Measurements from ENCODE around the gene ANXA9.

The ANXA9 gene

GRCh38 chr1:150981805-150982712 is at the start of gene ANXA9:
ANXA9 (plus strand) TSS chr1:150982292; CDS start chr1:150983106, 814 bp downstream.
- peak in 2 of 3 donors; percentile 37 to 65 for DNase-seq

DNA sequence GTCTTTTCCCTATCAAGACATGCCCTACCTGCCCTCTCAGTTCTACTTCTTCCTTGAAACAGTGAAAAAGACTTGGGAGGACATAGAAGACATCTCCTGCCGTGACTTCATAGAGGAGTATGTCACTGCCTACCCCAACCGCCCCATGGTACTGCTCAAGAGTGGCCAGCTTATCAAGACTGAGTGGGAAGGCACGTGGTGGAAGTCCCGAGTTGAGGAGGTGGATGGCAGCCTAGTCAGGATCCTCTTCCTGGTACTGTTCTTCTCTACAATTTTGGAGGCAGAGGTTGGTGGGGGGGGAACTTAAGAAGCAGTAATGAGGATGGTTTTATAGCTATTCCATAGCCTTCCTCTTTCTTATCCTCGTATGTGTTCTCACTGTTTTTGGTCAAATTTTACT is 37.2 kb upstream of the ANXA9 start:
- DNase-seq, result peak in 1 of 3 donors; percentile 16

DNA sequence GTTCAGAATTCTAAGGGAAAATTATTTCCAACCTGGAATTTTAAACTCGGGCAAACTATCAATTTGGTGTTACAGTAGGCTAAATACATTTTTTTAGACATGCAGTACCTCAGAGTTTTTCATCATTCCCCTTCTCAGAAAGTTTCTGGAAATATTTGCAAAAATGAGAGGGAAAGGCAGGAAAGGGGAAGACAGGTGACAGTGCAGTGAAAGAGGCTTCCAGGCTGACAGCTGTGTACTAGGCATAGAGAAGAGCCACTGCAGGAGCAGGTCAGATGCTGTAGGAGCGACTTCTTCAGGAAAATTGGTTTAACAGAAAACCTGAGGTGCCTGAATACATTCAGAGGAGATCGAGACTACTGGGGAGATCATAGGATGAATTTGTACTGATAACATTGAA is 27.4 kb upstream of the ANXA9 start:
- no peak for DNase-seq

DNA sequence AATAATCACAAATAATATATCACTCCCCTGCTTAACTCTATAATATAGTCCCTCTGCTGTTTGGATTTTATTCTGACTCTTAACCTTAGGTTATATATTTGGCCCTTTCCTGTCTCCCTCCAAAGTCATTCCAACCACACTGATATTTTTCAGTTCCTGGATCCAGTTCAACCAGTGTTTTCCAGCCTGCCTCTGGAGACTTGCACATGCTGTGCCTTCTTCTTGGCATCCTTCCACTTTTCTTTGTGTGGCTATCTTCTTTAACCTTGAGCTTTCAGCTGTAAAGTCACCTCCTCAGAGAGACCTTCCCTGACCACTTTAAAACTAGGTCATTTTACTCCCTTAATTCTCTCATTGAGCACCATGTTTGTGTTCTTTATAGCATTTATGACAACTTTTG is 26.8 kb upstream of the ANXA9 start:
- no peak for DNase-seq

DNA sequence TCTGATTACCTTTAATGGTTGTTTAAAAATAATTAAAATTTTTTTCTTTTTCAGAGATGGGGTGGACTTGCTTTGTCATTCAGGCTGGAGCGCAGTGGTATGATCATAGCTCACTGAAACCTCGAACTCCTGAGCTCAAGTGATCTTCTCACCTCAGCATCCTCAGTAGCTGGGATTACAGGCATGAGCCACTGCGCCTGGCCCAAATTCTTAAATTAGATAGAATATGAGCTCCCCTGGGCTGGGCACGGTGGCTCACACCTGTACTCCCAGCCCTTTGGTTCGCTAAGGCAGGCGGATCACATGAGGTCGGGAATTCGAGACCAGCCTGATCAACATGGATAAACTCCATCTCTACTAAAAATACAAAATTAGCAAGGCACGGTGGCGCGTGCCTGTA is 24.4 kb upstream of the ANXA9 start:
- DNase-seq, result no peak

DNA sequence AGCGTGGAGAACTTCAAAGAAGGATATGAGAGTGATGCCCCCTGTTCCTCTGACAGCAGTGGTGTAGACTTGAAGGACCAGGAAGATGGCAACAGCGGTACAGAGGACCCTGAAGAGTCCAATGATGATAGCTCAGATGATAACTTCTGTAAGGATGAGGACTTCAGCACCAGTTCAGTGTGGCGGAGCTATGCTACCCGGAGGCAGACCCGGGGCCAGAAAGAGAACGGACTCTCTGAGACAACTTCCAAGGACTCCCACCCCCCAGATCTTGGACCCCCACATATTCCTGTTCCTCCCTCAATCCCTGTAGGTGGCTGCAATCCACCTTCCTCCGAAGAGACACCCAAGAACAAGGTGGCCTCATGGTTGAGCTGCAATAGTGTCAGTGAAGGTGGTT is 21.4 kb upstream of the ANXA9 start:
- DNase-seq, result no peak

DNA sequence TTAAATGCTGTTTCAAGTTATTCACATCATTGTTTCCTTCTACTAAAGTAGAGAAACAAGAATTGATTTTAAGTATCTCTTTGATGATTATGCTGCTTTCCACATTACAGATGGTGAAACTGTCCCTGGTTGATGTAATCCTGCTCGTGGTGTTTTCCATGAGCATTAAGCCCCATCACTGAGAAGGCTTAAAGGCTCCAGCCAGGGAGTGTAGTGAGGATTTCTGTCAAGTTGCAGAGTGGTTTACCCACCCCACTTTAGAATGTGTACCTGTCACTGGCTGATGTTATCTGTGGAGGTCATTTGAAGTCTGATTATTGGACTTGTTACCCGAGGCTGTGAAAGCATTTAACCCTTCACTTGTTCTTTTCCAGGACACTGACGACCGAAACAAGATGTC is 20.3 kb upstream of the ANXA9 start:
- DNase-seq, result peak in 1 of 3 donors; percentile 4

DNA sequence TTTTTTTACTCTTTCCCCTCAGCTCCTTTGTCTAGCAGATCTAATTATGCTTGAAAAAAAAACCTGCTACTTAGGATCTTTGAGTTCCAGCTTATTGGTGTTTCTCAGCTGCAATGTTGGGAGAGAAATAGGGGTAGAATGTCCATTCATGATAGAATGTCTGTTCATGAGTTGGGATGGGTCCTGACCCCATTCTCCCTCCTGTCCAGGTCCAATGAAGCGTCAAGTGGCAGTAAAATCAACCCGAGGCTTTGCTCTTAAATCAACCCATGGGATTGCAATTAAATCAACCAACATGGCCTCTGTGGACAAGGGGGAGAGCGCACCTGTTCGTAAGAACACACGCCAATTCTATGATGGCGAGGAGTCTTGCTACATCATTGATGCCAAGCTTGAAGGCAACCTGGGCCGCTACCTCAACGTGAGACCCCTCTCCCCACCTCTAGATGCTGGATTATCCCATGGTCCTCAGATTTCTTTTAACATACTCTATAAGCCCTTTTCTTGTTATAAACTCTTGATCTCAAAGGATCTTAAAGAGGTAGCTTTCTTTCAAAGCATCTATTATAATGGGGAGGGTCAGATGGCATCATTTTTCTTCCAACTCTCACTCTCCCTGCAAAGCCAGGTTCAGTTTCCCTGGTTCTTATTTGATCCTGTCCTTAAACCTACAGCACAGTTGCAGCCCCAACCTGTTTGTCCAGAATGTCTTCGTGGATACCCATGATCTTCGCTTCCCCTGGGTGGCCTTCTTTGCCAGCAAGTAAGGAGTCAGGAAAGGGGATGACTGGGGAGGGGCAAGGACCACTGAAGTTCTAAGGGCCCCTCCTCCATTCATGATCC is 18.6 kb upstream of the ANXA9 start:
- no peak for DNase-seq

GRCh38 chr1:150964164-150964489 is 18.0 kb upstream of the ANXA9 start:
- no peak for DNase-seq

DNA sequence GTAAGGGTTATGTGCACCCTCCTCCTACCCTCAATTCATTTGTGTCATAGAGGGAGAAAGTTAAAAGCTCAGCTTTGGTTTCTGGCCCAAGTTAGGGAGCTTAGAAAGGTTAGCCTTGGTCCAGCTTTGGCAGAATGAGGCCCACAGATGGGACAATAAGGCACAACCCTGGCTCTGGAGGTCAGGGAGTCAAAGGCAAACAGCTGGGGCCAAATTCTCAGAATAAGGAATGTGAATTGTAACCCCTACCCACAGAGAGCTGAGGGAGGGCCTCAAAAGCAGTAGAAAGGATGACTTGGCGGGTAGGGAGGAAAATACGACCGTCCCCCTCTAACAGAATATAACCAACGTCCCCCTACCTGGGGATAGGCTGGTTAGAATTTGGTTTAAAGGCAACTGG is 16.5 kb upstream of the ANXA9 start:
- DNase-seq, result no peak

GRCh38 chr1:150966011-150966410 is 16.1 kb upstream of the ANXA9 start:
- no peak for DNase-seq

GRCh38 chr1:150967936-150968335 is 14.2 kb upstream of the ANXA9 start:
- DNase-seq, result no peak

DNA sequence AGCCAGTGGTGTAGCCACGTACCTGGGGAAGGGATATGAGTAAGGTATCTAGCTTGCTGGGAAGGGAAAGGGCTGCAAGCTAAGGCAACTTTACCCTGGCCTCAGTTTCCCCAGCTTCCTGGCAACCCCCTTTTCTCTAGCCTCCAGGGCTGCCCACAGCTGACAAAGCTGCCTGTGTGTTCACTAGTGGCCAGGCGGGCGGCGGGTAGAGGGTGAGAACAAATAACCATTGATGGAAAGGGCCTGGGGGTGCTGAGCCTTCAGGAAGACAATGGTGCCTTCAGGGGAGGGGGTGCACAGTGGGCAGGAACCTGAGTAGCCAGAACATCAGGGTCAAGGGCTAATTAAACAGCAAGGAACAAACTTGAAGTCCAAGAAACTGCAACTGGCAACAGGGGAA is 13.6 kb upstream of the ANXA9 start:
- no peak for DNase-seq

DNA sequence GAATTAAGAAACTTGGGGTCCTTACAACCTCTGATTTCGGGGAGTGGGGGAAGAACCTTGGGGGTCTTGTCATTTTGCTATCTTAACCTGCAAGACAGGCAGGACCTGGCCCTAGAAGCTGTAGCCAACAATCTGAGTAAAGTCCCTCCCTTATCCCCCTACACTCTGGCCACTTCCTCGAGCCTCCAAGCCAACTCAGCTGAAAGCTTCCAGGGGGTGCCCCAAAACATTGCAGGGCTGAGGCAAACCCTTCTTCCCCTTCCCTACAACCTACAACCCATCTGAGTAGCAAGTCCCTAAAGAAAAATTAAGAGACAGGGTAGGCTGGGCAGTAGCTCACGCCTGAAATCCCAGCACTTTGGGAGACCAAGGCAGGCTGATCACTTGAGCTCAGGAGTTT is 12.5 kb upstream of the ANXA9 start:
- peak; percentile 57 to 71 (median 63) for DNase-seq

- DNase-seq, result peak; percentile 59 to 77 (median 65)
Observed at GRCh38 chr1:150970808-150971582, 11.1 kb upstream of the ANXA9 start.

DNA sequence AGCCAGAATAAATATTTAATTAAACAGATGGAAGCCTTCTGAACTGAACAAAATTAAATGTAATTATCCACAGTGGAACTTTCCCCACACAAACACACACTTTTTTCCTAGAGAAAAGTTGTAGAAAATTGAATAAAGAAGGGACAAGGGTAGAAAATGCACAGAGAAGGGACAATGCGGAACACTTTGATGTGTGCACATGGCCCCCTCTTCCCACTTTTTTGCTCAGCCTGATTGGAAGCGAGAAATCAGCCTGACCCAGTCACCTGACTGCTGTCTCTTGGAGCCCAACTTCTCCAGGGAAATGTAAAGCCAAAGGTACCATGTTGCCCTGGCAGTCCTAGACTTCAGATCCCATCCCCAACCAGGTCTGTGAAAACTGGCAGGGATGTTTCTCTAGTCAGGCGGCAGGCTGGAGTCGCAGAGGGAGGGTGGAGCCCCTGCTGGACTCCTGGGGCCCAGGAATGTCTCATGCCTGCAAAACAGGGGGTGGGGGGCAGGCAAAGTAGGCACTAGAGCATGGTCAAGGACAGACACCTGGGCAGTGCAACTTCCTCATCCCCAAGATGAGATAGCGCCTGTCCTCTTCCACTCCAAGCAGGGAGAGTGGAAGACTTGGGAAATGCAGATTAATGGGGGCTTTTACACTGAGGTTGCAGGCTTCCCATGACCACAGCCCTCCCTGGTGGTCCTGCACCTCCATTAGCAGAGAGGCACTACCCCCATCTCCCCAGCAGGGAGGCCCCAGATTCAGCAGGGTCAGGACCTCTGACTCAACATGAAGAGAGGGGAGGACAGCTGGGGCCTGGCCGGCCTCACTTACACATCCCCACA is 10.3 kb upstream of the ANXA9 start:
- peak in 1 of 3 donors; percentile 39 for DNase-seq

- no peak for DNase-seq
Observed at GRCh38 chr1:150972417-150972940, 9.6 kb upstream of the ANXA9 start.

- peak in 1 of 3 donors; percentile 30 for DNase-seq
Observed at GRCh38 chr1:150973258-150973835, 8.7 kb upstream of the ANXA9 start.

GRCh38 chr1:150973836-150974579 is 8.1 kb upstream of the ANXA9 start:
- peak; percentile 42 to 66 (median 43) for DNase-seq

DNA sequence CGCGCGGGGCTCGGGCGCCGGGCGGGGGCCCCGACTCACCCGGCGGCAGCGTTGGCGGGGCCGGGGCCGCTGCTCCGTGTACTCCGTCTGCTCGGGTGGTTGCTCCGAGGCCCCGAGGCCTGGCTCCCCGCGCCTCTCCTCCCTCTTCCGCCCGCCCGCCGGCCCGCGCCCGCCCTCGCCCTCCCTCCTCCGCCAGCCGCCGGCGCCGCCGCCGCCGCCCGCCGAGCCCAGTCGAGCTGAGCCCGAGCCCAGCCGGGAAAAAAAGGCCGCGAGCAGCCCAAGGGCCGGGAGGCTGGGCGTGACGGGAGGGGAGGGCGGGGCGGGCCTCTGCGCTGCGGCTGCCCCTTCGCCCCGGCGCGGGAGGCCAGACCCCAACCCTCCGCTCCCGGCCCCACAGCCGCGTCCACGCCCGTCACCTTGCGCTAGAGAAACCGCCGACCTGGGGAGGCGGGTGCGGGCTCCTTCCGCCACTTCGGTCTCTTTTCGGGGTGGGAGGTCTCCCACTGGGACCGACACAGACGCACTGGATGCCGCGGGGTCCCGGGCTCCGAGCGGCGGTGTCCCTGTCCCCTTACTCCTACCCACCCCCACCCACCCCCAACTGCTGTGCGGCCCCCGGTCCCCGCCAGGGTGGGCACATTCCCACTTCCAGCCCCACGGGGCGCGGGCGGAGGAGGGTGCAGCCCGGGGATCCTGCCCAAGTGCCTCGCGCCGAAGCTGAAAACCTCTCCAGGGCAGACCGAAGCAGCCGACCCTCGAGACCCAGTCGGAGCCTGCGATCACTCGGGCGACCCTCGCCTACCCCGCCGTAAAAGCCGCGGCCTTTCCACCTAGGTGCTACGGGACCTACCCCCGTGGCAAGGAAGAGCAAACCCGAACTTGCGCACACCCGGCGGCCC is 7.3 kb upstream of the ANXA9 start, which contains the start of gene CERS2:
Gene CERS2 (minus strand): TSS at position 256 of the 899 bp plus-strand sequence. CDS start 5,745 bp downstream, outside the sequence.
- DNase-seq, result peak; percentile 76 to 91 (median 85)

Data from suppressor macrophage treated with lipopolysaccharide for 1 hour (primary cell).